CD4-positive, alpha-beta T cell treated with Interleukin-15 for 1 hour (primary cell): ENCODE results near the gene S100A6.
"Not testable (repeated sequence)": the region's sequence is repeated elsewhere in the genome, so short reads cannot be mapped to it uniquely, and the experiment has no call there.

ENCODE experiments used
- DNase-seq: peaks from one replicate; pipeline ENCODE4 v3.0.0-alpha.2; 2020

S100A6 gene

DNA sequence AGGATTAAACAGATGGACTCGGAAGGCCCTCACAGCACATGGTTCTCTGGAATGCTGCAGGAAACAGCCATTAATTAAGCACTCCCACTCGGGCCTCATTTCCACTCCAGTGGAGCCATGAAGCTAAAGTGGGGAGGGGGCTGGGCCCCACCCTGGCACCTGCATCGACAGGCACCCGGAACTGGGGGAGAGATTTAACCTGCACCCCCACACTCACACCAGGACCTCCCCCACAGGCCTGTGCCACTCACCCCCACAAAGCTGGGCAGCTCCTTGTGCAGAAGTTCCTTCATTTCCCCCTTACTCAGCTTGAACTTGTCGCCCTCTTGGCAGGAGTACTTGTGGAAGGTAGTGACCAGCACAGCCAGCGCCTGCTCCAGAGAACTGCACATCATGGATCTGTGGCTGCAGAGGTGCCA lies 27.7 kb upstream of the S100A6 start:
- no peak for DNase-seq

DNA sequence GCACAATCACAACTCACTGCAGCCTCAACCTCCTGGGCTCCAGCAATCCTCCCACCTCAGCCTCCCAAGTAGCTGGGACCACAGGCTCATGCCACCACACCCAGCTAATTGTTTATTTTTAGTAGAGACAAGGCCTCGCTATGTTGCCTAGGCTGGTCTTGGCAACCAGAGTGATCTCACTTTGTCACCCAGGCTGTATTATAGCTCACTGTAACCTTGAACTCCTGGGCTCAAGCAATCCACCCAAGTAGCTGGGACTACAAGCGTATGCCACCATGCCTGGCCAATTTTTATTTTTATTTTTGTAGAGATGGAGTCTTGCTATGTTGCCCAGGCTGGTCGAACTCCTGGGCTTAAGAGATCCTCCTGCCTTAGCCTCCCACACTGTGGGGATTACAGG lies 26.2 kb upstream of the S100A6 start:
- DNase-seq: not testable (repeated sequence)

DNA sequence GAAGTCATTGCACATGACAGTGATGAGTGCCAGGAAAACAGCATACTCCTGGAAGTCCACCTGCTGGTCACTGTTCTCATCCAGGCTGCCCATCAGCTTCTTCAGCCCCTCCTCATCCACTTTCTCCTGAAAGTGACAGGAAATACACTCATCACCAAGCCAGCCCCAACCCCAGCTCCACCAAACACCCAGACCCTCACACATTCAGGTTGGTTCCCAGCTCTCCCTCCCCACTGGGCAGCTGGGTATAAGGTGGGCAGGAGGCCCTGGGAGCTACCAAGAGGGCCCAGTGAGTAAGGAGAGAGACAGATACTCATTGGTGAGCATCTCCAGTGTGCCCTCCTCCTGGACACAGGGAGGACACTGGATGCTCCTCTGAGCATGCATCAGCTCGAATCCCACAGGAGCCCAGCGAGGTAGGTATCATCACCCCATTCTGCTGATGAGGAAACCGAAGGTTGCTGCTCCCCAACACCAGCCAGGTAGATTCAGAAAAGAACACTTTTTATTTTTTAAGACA lies 25.7 kb upstream of the S100A6 start:
- no peak for DNase-seq

DNA sequence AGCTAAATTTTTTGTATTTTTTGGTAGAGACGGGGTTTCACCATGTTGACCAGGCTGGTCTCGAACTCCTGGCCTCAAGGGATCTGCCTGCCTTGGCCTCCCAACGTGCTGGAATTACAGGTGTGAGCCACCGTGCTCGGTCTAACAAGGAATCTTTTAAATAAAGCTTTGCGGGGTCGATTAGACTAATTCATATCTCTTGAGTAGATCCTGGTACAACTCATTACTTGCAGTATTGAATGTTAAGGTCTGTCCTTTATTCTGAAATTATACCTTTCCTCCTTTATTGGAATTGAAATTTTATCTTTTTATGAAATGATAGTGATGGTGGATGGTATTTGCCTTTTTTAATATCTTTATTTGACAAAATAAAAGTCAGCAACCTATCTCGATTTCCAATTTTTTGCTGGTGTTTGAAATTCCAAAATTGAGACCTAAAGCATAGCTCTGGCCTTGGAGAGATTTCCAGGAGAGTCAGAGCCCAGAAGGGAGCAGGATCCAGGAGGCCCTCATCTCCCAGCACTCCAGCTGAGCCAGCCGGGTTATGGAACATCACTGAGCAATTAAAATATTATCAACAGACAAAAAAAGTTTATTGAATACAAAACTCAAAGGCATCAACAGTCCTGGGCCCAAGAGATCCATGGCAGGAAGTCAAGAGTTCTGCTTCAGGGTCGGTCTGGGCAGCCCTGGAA lies 25.1 kb upstream of the S100A6 start:
- no peak for DNase-seq

DNA sequence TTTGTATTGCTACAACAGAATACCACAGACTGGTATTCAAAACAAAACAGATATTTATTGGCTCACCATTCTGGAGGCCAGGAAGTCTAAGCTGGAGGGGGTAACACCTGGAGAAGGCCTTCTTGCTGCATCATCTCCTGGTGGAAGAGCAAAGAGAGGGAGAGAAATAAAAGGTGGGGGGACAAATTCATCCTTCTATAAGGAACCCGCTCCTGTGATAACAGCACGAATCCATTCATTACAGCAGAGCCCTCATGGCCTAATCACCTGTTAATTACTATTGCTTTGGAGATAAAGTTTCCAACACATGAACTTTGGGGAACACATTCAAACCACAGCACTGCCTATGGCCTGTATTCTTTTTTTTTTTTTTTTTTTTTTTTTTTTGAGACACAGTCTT lies 24.4 kb upstream of the S100A6 start:
- DNase-seq: no peak

DNA sequence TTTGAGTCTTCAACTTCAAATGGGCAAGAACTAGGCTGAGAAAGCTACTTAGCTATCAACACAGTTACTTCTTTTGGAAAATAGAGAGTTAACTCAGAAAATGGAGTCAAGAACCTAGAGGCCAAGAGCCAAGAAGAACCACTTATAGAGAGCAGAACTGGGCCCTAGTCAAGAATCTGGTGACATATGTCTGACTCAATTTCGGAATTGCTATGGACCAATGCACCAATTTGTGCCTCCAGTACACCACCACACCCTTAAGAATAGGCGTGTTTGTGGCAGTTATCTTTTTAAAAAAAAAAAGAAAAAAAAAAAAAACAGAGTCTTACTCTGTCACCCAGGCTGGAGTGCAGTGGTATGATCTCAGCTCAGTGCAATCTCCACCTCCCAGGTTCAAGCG lies 22.1 kb upstream of the S100A6 start:
- no peak for DNase-seq

DNA sequence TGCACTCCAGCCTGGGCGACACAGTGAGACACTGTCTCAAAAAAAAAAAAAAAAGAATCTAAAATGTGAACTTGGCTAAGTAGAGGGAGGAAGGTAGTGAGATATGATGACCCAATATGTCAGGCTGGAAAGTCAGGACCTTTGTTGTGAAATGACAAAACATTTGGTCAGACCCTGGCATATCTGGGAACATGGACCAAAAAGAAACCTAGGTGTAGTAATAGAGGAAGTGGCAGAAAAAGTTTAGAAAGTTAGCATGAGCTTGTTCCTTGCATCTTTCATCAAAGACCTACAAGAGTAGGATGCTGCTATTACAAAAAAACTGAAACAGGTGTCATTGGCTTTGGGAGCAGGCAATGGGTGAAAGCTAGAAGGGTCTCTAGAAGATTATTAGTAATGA lies 20.6 kb upstream of the S100A6 start:
- no peak for DNase-seq

DNA sequence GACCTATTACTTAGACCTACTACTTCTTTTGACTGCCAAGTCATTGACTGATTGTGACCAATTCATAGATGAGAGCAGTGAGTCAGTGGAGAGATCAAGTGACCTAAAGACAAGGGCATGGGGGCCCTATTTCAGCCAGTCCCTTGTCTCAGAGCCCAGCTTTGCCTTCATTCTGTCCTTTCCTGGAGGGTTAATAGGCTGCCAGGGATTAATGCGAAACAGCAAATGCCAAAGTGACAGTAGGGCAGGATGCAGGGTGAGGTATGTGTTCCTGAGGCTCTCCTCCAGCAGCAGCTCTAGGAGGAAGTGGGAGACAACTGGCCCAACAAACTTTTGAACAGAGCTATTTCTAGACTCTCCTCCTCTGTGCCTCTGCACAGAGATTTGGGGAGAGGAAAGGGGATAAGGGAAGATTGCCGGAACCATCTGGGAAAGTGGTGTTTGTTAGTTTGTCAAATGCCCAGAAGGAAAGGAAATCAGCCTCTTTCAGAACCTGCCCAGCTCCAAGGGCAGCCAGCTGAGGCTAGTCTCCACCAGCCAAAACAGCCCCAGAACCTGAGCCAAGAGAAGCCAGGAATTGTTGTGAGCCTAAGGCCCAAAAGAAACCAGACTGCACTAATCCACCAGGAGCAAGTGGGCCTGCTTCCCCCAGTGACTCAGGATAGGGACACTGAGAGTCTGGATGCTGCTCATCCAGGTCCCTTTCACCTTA lies 18.2 kb upstream of the S100A6 start:
- no peak for DNase-seq

DNA sequence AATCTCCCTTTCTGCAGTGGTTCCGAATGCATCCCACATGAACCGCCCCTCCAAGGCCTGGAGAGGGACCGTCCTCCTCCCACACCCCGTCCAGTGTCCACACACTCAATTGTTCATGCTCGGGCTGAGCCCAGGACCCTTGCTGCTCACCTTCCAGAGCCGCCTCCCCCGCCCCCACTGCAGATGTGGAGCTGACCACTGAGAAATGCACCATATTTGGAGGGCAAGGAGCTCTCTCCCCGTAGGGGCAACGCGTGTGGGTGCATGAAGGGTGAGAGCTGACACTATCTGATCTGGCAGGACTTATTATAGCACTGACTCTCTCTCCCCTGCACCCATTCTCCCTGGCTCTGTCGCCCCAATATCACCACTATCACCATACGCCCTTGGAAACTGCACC lies 17.3 kb upstream of the S100A6 start:
- no peak for DNase-seq

DNA sequence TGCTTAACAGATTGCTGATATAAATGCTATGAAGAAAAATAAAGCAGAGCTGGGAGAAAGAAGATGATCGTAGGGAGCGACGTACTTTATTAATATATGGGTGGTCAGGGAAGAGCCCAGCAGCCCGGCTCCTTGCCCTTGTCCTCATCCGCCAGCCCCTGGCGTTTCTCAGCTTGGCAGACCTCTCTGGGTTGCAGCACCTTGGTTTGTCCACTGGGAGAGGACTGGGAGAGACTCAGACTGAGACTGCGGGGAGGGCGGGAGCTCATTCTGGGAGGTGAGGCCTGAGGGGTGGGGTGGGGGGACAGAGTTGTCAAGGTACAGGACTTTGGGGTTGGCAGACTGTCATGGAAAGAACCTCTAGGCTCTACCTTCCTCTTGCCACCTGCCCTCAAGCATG lies 16.5 kb upstream of the S100A6 start:
- no peak for DNase-seq

DNA sequence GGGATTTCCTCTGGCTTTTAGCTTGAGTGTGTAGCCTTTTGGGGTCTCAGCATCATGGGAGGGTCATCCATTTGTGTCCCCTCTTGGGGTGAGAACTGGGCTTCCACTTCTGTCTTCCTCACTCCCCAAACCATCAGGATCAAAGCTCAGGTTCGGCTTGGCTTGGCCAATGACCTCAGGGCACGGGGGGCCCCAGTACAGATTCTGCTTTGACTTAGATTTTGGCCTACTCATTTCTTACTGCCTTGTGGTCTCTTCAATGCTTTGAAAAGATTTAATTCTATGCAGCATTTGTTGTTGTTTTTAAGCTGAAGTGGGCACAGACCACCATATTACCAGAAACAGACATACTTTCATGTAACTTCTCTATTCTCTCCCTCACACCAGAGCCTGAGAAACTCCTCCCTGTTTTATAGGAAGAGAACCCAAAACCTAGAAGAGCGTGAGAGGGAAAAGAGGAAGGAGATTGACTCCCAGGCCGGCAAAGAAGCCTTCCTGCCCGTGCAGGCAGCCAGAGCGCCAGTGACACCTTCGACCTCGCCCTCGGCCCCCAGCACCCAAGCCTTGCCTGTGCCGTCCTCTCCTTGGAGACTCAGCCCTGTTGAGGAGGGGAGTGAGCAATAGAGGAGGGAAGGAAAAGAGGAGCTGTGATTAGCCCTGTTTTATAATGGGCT lies 15.2 kb upstream of the S100A6 start:
- DNase-seq: peak; percentile 34

DNA sequence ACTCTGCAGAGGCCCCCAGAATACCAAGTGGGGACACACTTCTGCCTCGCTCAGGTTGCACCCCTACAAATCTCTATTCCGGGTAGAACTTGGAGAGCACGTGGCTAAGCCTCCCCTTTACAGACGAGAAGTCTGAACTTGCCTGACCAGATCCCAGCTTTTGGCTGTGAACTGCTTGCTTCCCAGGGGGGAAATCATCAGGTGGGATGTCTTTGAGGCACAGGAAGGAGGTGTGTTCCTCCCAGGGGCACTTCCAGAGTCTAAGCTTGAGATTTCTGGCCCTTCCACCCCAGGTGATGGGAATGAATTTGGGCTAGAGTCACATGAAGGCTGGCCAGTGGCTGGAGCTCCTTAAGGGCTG lies 14.6 kb upstream of the S100A6 start:
- no peak for DNase-seq

DNA sequence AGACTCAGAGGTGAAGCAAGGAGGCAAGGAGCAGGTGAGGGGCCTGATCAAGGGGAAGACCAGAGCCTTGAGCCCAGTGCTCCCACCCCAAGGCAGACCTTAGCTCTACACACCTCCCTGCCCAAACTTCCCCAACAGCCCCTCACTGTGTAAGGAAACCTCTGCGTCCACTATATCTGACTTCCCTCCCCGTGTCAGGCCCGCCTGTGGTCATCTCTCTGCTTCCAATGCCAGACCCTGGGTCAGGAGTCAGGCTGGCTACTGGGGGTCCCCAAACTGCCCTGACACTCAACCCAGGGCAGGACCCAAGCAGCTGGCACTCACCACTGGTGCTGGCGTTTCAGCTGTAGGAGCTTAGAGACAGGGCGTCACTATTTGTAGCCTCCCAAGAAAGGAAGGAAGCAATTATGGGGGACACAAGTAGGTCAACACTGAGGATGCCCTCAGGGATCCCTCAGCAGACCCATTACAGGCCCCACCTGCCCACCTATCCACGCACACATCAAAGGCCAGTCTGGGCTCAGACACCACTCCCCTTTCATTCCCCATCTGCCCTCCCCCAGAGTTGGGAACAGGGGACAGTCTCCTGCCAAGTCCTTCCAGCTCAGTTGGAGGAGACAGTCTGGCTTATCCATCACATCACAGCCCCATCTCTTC lies 14.1 kb upstream of the S100A6 start:
- DNase-seq: no peak

DNA sequence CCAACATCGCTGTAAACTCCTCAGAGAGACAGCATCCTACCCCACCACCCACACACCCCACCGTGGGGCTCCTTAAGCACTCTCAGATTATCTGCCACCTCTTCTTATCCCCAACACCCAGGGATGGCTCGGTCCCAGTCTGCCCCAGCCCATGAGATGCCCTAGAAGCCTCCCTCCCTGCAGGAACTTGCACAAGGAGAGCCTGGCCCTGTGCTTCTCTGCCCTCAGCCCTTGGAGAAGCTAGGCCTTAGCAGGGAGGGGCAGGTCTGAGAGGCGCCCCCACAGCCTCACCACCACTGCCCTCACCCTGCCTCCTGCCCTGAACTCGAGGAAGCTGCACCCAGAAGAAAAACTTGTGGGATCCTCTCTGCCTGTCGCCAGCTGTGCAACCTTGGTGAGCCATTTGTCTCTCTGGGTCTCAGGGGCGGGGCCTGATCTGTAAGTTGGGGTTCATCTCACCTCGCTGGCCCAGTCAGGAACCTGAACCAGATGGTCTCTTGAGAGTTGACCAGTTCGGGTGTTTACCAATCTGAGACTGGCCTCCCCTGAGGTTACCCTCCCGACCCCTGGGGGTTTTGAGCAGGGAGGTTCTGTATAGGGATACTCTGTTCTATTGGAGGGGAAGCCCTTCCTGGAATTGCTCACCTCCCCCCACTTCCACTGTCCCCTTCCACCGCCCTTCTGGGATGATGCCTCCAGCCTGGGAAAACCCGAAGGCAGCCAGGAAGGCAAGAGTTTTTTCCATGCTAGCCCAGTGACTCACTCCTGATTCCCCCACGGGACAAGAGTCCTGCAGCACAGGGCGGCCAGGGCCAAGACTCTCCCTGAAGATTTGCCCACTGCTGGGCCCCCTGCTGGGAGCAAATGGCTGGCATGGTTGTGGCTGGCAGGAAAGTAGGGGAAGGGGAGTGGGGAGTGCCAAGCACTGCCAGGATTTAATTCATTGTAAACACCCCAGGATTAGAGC lies 13.2 kb upstream of the S100A6 start, which contains the start of gene S100A3:
S100A3 (minus strand) TSS at position 537 of the 967 bp plus-strand sequence. CDS start 773 bp downstream, outside the sequence.
- DNase-seq: no peak

DNA sequence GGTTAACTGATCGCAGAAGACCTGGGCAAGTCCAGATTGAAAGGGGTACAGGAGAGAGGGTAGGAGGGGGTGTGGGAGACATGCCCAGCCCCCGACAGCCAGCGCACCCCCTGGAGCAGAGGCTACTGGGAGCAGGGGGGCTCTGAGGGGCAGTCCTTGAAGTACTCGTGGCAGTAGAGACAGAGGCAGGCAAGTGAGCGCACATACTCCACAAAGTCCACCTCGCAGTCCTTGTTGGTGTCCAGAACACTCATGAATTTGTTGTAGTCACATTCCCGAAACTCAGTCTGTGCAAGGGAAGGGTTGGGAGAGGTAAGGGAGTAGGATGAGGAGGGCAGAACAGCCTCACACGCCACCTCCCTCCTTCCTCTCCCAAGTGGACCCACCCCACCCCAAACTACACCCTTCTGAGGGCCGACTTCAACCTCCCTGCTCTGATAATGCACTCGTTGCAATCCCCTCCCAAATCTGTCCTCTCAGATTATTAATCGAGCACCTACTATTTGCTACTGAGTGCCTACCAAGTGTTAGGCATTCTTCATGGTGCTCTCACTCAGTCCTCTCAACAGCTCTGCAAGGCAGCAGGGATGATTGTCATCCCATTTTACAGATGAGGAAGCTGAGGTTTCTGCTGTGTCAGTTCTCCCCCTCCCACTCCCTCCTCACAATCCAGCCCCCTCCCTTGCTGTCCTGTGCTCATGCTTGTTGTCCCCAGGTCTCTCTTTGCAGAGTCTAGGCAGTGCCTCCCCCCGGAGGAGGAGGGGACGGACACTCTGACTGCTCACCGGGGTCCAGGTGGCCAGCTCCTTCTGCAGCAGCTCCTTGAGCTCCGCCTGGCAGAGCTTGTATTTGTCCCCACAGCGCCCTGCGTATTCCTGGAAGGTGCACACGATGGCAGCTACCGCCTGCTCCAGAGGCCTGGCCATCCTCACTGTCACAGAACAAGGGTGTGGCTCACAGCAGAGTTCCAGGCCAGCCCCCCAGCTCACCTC lies 12.1 kb upstream of the S100A6 start:
- DNase-seq: no peak

DNA sequence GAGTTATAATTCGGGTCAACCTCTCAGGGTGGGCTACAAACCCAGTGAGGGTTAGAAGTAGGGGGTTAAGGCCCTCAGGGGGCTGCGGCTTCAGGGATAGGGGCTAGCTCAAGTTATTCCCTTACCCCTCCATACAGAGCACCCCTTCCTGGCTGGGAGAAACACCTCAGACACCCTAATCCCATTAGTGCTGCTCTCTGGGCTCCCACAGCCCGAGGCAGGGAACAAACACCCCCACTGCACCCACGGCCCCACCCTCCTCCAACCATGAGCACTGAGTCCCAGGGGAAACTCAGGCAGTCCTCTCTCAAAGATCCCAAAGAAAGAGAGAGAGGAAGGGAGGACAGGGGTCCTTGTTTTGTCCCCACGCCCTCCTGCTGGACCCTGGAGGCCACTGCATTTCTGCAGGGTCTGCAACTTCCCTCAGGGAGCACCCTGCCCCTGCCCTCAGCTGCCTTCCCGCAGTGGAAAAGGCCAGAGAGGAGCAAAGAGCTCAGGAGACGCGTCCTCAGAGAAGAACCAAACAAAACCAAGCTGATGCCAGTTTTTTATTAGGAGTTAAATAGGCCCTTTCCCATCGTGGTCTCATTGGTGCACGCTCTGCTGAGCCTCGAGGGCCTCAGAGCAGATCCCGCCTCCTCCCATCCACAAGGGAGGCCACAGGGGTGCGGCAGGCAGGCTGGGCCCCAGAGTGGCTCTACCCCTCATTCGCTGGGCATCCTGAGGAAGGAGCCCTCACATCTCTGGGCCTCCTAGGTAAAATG lies 11.2 kb upstream of the S100A6 start:
- no peak for DNase-seq

DNA sequence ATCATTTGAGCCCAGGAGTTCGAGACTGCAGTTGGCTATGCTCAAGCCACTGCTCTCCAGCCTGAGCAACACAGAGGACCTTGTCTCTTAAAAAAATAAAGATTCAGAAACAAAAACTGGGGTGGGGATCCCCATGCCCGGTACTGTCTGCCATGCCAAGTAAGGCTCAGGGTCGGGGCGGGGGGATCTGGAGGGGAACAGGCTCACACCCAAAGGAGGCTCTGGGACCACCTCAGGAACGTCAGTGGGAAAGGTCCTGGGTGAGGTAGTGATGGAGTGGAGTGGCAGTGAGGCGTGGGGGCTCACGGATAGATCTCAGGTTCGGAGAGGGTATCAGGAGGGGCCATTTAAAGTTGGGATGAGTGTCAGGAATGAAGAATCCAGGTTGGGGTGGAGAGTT lies 10.6 kb upstream of the S100A6 start:
- no peak for DNase-seq

DNA sequence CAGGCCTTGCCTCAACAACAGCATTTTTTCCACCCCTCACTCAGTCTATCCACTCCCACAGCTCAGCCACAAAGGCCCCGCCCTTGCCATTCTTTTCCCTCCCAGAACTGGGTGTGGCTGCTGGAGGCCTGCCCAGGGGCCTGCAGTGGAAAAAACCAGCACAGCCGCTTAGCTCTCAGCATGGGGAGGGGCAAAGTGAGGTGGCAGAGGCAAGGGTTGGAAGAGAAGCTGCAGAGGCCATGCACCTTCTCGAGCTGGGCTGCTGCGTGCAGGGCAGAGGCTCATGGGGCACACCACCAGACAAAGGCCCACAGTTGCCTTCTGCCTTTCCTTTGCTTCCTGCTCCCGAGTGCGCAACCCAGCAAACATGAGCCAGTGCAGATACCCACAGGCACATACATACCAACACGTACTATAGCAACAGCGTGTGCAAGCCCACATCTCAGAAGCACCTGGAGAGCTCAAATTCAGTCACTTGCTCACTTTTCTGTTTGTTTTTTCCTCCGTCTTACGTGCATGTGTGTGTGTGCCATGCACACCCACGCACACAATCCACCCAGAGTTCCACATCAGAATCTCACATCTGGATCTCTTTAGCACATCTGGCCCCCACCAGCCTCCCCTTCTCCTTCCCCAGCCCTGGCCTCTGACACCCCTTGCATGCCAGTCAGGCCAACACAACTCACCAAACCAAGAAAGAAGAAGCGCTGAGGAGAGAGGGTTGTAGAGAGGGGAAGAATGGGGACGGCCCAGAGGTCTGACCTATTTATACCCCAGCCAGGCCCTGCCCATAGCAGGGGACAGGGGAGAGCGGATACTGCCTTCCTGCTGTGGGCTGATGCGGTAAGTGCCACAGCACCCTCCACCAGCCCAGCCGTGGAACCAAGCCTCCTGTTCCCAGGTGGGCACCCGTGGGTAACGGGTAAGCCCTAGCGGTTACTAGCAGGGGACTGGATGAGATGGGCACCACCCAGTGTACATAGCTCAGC lies 9.6 kb upstream of the S100A6 start, which contains the start of gene S100A4:
S100A4 (minus strand) TSS at position 740 of the 989 bp plus-strand sequence. CDS start 1,012 bp downstream, outside the sequence.
- peak; percentile 85 for DNase-seq
